ENCODE data around the gene PRELID3B. TPM values are rescaled to one million over a fixed set of nuclear protein-coding genes. Genes with fewer than 3 reads are reported as not detected.

PRELID3B gene
- total and polyA plus RNA-seq, 2 of the 13 experiments (the other 11 are each of a cell fraction or from before 2014, with no cell fraction given): 23.3 to 42.6 TPM

DNA sequence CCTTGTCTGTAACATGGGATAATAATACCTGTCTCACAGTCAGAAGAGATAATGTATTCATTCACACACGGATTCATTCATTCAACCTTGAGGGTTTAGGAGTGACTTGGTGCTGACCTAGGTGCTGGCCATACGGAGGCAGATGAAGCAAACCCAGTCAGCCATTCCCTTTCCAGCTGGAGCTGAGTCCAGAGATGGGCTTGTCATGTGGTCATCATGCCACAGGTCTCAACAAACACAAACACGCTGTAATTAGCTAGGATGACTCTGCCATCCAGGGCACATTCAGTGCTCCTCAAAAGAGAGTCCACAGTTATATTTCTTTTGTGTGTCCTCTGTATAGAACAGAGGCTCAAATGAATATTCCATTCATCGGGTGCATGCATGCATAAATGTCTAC, 19.5 kb upstream of the PRELID3B start:
- no peak overlapping the region for H3K9ac ChIP-seq (ENCODE audit: insufficient read depth, low read depth, low read length)
- in situ Hi-C loops (cut with HindIII; ENCODE audit: extremely low pct_ligation_motif_present, low pct_unique_long_range_greater_than_20kb) (no loop called here), intact Hi-C loops (cut with micrococcal nuclease; ENCODE audit: unreplicated experiment) (no loop called here)
- no peaks in the 10 kb centered on the region for H3K79me2 ChIP-seq (ENCODE audit: insufficient read depth, low read length)
- no peak overlapping the region for H3K4me3 ChIP-seq (replicated peaks in 1 of 3; ENCODE audit: insufficient read depth in 1 of 3, low read depth in 2 of 3, low read length in 3 of 3)
- H3K4me1 ChIP-seq (ENCODE audit: insufficient read depth, low read length): no peaks in the 10 kb centered on the region
- no TSS peak for BruUV-seq (replicated peaks)
- DNase-seq (ENCODE audit: low spot score) (no peak), FAIRE-seq (no peak), ATAC-seq (no peak; the same call in 1 of the 3 replicates)
- no peak overlapping the region for H2AFZ ChIP-seq (ENCODE audit: low read length)
- ChIA-PET POLR2A (no interaction called here), CTCF (ENCODE audit: low intra/inter-chr PET ratio, low total read pairs) (no interaction called here)
- no peak overlapping the region for H3K27ac ChIP-seq (ENCODE audit: extremely low read length, insufficient read depth, low read length)
- no peak overlapping the region for H3K4me2 ChIP-seq (ENCODE audit: low read depth, low read length)
- H3K36me3 ChIP-seq (replicated peaks in 1 of 2; ENCODE audit: control insufficient read depth in 1 of 2, insufficient read depth in 2 of 2, low read length in 2 of 2): no peaks in the 10 kb centered on the region
- 14% methylated on average over 4 of the region's 4 CpGs for WGBS (ENCODE audit: low lambda C conversion rate)
- H3K9me3 ChIP-seq (ENCODE audit: low read length): no peaks in the 10 kb centered on the region
- H4K20me1 ChIP-seq (ENCODE audit: insufficient read depth, low read length): no peaks in the 10 kb centered on the region
- H3K27me3 ChIP-seq (ENCODE audit: control insufficient read depth in 1 of 2, insufficient read depth in 2 of 2, low read length in 2 of 2): peaks cover 0 to 17% of the 10 kb centered on the region in 2 experiments; a peak in 2 of 5 replicates
- TF ChIP-seq ZNF263 (CRISPR knock-in tag; IDR thresholded peaks at IDR 0.05) (no peak), ZNF251 (CRISPR knock-in tag; IDR thresholded peaks at IDR 0.05) (no peak), ZNF296 (CRISPR knock-in tag; conservative IDR thresholded peaks at IDR 0.05) (no peak), NR2F2 (IDR thresholded peaks at IDR 0.05; ENCODE audit: borderline replicate concordance, low read depth) (no peak), ZFX (CRISPR knock-in tag; IDR thresholded peaks at IDR 0.05; ENCODE audit: low read depth) (no peak), ZNF772 (CRISPR knock-in tag; IDR thresholded peaks at IDR 0.05) (no peak), PHF20 (CRISPR knock-in tag; IDR thresholded peaks at IDR 0.05) (no peak)
- TF ChIP-seq, protein P1, sequence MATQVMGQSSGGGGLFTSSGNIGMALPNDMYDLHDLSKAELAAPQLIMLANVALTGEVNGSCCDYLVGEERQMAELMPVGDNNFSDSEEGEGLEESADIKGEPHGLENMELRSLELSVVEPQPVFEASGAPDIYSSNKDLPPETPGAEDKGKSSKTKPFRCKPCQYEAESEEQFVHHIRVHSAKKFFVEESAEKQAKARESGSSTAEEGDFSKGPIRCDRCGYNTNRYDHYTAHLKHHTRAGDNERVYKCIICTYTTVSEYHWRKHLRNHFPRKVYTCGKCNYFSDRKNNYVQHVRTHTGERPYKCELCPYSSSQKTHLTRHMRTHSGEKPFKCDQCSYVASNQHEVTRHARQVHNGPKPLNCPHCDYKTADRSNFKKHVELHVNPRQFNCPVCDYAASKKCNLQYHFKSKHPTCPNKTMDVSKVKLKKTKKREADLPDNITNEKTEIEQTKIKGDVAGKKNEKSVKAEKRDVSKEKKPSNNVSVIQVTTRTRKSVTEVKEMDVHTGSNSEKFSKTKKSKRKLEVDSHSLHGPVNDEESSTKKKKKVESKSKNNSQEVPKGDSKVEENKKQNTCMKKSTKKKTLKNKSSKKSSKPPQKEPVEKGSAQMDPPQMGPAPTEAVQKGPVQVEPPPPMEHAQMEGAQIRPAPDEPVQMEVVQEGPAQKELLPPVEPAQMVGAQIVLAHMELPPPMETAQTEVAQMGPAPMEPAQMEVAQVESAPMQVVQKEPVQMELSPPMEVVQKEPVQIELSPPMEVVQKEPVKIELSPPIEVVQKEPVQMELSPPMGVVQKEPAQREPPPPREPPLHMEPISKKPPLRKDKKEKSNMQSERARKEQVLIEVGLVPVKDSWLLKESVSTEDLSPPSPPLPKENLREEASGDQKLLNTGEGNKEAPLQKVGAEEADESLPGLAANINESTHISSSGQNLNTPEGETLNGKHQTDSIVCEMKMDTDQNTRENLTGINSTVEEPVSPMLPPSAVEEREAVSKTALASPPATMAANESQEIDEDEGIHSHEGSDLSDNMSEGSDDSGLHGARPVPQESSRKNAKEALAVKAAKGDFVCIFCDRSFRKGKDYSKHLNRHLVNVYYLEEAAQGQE (IDR thresholded peaks at IDR 0.05; ENCODE audit: borderline replicate concordance in 1 of 2, low read depth in 1 of 2, low read length in 2 of 2): peak; percentile 10 to 80
- TF ChIP-seq, protein P2, sequence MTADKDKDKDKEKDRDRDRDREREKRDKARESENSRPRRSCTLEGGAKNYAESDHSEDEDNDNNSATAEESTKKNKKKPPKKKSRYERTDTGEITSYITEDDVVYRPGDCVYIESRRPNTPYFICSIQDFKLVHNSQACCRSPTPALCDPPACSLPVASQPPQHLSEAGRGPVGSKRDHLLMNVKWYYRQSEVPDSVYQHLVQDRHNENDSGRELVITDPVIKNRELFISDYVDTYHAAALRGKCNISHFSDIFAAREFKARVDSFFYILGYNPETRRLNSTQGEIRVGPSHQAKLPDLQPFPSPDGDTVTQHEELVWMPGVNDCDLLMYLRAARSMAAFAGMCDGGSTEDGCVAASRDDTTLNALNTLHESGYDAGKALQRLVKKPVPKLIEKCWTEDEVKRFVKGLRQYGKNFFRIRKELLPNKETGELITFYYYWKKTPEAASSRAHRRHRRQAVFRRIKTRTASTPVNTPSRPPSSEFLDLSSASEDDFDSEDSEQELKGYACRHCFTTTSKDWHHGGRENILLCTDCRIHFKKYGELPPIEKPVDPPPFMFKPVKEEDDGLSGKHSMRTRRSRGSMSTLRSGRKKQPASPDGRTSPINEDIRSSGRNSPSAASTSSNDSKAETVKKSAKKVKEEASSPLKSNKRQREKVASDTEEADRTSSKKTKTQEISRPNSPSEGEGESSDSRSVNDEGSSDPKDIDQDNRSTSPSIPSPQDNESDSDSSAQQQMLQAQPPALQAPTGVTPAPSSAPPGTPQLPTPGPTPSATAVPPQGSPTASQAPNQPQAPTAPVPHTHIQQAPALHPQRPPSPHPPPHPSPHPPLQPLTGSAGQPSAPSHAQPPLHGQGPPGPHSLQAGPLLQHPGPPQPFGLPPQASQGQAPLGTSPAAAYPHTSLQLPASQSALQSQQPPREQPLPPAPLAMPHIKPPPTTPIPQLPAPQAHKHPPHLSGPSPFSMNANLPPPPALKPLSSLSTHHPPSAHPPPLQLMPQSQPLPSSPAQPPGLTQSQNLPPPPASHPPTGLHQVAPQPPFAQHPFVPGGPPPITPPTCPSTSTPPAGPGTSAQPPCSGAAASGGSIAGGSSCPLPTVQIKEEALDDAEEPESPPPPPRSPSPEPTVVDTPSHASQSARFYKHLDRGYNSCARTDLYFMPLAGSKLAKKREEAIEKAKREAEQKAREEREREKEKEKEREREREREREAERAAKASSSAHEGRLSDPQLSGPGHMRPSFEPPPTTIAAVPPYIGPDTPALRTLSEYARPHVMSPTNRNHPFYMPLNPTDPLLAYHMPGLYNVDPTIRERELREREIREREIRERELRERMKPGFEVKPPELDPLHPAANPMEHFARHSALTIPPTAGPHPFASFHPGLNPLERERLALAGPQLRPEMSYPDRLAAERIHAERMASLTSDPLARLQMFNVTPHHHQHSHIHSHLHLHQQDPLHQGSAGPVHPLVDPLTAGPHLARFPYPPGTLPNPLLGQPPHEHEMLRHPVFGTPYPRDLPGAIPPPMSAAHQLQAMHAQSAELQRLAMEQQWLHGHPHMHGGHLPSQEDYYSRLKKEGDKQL (CRISPR knock-in tag; IDR thresholded peaks at IDR 0.05; ENCODE audit: low read depth): no peak
- TF ChIP-seq, protein P3, sequence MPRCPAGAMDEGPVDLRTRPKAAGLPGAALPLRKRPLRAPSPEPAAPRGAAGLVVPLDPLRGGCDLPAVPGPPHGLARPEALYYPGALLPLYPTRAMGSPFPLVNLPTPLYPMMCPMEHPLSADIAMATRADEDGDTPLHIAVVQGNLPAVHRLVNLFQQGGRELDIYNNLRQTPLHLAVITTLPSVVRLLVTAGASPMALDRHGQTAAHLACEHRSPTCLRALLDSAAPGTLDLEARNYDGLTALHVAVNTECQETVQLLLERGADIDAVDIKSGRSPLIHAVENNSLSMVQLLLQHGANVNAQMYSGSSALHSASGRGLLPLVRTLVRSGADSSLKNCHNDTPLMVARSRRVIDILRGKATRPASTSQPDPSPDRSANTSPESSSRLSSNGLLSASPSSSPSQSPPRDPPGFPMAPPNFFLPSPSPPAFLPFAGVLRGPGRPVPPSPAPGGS (CRISPR knock-in tag; IDR thresholded peaks at IDR 0.05): no peak
- TF ChIP-seq, protein P4, sequence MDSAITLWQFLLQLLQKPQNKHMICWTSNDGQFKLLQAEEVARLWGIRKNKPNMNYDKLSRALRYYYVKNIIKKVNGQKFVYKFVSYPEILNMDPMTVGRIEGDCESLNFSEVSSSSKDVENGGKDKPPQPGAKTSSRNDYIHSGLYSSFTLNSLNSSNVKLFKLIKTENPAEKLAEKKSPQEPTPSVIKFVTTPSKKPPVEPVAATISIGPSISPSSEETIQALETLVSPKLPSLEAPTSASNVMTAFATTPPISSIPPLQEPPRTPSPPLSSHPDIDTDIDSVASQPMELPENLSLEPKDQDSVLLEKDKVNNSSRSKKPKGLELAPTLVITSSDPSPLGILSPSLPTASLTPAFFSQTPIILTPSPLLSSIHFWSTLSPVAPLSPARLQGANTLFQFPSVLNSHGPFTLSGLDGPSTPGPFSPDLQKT (CRISPR knock-in tag; IDR thresholded peaks at IDR 0.05; ENCODE audit: borderline replicate concordance): no peak

All from HepG2 (cell line).